RWPE1 (cell line): Measurements from ENCODE around the gene STPG4.
"Not testable (repeated sequence)": the region's sequence is repeated elsewhere in the genome, so short reads cannot be mapped to it uniquely, and the experiment has no call there.

ENCODE experiments used
- CTCF ChIA-PET: fragments of 350-600 bp; sonication (Branson Sonifier 250); formaldehyde crosslinking; extraction: SDS; loops from one replicate; lab custom pipeline; 2021; lab: Yijun Ruan, JAX
- POLR2A ChIA-PET: fragments of 400-600 bp; formaldehyde crosslinking; extraction: SDS; loops from one replicate; lab custom pipeline; 2020; ENCODE audit warnings: antibody characterized with exemption; ENCODE audit not compliant: low non-redundant PET; lab: Yijun Ruan, JAX
- DNase-seq: peaks from one replicate; pipeline ENCODE4 v3.0.0; 2012; ENCODE audit warnings: low spot score
- H3K27ac ChIP-seq: fragments of 450-650 bp; 2 replicates; pipeline ENCODE4 v1.5.1; 2017
- TF ChIP-seq, protein P1 (sequence below): fragments of 450-650 bp; conservative IDR thresholded peaks from 2 replicates; pipeline ENCODE4 v1.5.1; 2017; ENCODE audit warnings: low read depth, mild to moderate bottlenecking

The STPG4 gene

DNA sequence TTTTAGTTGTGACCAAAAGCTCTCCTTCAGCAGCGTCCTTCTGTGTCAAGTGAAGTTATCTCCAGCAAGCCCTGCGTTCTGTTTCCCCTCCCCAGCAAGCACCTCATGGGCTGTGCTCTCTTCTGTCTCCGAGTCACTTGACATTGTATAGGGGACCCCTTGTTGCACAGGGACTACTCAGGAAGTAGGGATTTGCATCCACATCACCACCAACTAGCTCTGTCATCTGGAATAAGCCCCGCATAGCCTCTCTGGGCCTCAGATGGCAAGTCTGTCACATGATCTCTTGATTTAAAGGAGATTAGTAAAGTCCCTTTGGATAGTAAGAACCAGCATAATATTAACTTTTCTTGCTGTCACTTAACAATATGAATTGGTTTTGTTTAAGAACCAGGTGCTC, 32.0 kb upstream of the STPG4 start:
- POLR2A ChIA-PET, result no interaction called here
- CTCF ChIA-PET, result no interaction called here
- TF ChIP-seq, protein P1, sequence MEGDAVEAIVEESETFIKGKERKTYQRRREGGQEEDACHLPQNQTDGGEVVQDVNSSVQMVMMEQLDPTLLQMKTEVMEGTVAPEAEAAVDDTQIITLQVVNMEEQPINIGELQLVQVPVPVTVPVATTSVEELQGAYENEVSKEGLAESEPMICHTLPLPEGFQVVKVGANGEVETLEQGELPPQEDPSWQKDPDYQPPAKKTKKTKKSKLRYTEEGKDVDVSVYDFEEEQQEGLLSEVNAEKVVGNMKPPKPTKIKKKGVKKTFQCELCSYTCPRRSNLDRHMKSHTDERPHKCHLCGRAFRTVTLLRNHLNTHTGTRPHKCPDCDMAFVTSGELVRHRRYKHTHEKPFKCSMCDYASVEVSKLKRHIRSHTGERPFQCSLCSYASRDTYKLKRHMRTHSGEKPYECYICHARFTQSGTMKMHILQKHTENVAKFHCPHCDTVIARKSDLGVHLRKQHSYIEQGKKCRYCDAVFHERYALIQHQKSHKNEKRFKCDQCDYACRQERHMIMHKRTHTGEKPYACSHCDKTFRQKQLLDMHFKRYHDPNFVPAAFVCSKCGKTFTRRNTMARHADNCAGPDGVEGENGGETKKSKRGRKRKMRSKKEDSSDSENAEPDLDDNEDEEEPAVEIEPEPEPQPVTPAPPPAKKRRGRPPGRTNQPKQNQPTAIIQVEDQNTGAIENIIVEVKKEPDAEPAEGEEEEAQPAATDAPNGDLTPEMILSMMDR, result no peak
- no peak for DNase-seq
- H3K27ac ChIP-seq, result no peak overlapping the region

DNA sequence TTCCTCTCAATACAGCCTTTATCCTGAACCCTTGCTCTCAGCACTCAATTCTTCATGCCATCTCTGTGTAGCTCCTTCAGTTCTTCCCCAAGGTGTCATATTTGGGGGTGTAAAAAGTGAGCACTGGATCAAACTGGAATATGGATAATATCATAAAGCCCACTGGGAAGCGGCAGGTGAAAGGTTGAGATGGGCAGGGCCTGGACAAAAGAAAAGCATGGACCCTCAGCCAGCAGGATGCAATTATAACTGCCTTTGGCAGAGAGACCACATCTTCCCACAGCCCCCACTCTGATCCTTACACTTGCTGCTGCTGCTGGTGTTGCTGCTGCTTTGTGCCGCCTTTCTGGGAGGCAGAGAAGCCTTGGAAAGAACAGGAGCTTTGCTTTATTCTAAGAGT, 31.2 kb upstream of the STPG4 start:
- POLR2A ChIA-PET, result no interaction called here
- DNase-seq, result no peak

DNA sequence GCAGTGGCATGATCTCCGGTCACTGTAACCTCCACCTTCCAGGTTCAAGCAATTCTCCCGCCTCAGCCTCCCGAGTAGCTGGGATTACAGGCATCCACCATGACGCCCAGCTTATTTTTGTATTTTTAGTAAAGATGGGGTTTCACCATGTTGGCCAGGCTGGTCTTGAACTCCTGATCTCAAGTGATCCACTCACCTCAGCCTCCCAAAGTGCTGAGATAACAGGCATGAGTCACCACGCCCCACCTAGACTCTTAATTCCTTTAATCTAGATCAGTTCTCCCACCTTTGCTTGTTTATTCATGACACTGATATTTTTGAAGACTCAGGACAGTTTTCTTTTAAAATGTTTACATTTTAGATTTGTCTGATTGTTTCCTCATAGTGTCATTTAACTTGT, 30.0 kb upstream of the STPG4 start:
- CTCF ChIA-PET, POLR2A ChIA-PET, DNase-seq, H3K27ac ChIP-seq: not testable (repeated sequence)

More for the DNA sequence above, 31.2 kb upstream of the STPG4 start:
- CTCF ChIA-PET, result no interaction called here
- no peak overlapping the region for H3K27ac ChIP-seq
- TF ChIP-seq, protein P1, result no peak

DNA sequence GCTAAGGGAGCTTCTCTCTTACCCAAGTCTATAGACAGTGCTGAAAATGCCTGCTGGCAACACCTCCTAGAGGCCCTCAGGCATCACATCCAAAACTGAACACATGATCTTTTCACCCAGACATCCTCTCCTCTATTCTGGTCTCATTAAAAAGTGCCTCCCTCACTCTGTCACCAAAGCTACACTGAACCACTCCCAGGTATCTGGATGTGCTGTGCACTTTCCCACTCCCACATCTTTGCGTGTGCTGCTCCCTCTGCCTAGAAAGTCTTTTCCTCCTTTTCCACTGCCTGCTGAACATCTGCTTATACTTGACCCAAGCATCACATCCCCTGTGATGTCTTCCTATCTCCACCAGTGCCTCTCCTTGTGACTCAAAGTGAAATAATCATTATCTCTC, 26.1 kb upstream of the STPG4 start:
- H3K27ac ChIP-seq, result no peak overlapping the region
- DNase-seq, result no peak
- CTCF ChIA-PET, result interaction anchor here (0.7 kb wide), 1 partner anchor 296 kb away, joined by 3 read pairs; no protein-coding TSS in a partner anchor
- TF ChIP-seq, protein P1, result no peak
- POLR2A ChIA-PET, result no interaction called here

DNA sequence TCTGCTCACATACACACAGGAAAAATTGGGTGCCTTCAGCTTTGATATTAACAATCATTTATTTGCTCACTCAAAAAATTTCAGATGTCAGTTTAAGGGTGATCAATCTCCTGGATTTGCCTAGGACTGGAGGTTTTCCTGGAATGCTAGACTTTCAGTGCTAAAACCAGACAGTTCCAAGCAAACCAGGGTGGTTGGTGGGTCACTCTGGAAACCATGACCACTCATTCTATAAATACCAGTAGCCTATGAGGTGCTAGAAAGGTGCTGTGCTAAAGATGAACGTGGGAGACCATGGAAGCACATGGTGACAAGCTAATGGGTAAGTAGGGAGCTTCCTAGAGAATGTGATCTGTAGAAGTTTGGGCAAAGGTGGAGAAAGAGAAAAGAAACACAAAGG, 25.4 kb upstream of the STPG4 start:
- no peak overlapping the region for H3K27ac ChIP-seq
- TF ChIP-seq, protein P1, result no peak
- DNase-seq, result no peak
- ChIA-PET CTCF (interaction anchor here (0.7 to 3.0 kb wide), 2 partner anchors 143 to 295 kb away, joined by 3 to 12 read pairs; no protein-coding TSS in a partner anchor), POLR2A (no interaction called here)

DNA sequence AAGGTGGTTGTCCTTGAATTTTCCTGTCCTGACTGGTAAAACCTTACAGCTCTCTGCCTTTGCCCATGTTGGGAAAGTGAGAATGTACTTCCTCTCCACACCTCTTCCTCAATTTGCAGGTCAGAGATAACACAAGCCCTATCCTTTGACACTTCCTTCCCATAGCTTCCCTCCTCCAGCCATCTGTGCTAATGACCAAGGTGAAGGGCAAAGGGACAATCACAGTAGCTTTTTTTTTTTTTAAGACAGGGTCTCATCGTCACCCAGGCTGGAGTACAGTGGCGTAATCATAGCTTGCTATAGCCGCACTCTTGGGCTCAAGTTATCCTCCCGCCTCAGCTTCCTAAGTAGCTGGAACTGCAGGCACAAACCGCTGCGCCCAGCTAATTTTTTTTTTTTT, 24.3 kb upstream of the STPG4 start:
- POLR2A ChIA-PET, result no interaction called here
- CTCF ChIA-PET, result interaction anchor here (3.0 kb wide), 1 partner anchor 144 kb away, joined by 12 read pairs; no protein-coding TSS in a partner anchor
- DNase-seq, result no peak
- H3K27ac ChIP-seq, result no peak overlapping the region
- TF ChIP-seq, protein P1, result no peak

DNA sequence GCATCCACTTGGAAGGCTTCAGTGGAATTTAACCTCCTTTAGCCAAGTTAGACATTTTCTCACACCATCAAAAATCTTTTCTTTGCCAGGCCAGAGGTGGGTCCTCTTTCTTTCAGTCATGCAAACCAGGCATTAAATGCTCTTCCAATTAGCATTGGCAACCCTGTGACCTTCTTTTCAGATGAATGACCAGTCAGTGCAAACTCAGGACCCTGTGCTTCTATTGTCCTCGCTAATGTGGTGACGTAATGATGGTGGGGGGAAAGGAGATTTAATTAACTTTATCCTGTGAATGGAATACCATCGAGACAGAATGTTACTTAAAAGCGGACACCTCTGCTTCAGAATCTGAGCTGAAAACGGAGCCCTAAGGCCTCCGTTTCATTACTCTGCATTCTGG, 23.2 kb upstream of the STPG4 start:
- H3K27ac ChIP-seq, result no peak overlapping the region
- TF ChIP-seq, protein P1, result no peak
- CTCF ChIA-PET, result interaction anchor here (3.0 kb wide), 1 partner anchor 145 kb away, joined by 12 read pairs; no protein-coding TSS in a partner anchor
- DNase-seq, result no peak
- POLR2A ChIA-PET, result no interaction called here
